ENCODE results near the gene OSBPL10. TPM values are rescaled to one million over a fixed set of nuclear protein-coding genes. Genes with fewer than 3 reads are reported as not detected.
"Not testable (repeated sequence)": the region's sequence is repeated elsewhere in the genome, so short reads cannot be mapped to it uniquely, and the experiment has no call there.

Gene OSBPL10
- total RNA-seq = not detected

- DNase-seq = no peak
Measured at GRCh38 chr3:31981206-31982181, at the start of gene OSBPL10, which contains the start of gene ZNF860. OSBPL10 (minus strand) TSS chr3:31981262; CDS start chr3:31981179, 83 bp downstream. ZNF860 (plus strand) TSS chr3:31981750; CDS start chr3:31989080, 7,330 bp downstream.

DNA sequence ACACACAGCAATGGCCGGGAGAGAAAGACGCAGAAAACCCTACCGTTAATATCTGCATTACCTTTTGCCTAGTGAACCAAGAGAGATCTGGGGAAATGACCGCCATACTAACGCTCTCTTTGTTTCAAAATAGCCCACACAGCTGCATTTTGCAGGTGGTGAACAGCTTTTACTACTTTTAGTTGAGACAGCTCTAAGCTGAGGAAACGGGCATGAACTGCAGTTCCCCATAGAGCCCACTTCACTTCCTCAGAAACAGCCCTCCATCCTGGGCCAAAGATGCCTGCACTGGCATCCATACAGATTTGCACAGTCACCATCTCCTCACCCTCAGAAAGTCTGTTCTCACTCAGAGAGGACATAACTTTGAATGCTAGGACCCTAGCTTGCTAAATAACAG lies 45.5 kb upstream of the OSBPL10 start:
- no peak for DNase-seq

DNA sequence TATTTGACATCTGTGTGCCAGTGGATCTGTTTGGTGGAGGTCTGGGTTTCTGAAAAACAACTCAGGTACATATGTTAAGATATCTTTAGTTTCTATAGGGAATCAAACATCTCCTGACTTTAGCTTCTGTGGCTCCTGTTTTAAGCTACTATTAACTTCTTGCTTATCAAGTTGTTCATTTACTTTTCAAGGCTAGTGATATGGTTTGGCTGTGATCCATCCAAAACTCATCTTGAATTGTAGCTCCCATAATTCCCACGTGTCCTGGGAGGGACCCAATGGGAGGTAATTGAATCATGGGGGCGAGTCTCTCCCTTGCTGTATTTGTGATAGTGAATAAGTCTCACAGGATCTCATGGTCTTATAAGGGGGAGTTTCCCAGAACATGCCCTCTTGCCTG lies 41.9 kb upstream of the OSBPL10 start:
- no peak for DNase-seq

DNA sequence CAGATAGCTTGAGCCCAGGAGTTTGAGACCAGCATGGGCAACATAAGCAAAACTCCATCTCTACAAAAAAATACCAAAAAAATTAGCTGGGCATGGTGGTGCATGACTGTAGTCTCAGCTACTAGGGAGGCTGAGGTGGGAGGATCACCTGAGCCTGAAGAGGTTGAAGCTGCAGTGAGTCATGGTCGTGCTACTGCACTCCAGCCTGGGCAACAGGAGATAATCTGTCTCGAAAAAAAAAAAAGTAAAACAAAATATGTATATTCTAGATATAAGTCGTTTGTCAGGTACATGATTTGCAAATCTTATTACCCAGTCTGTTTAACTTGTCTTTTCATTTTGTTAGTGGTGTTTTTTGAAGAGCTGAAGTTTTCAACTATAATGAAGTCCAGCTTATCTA lies 40.7 kb upstream of the OSBPL10 start:
- DNase-seq = no peak

- DNase-seq = no peak
Measured at GRCh38 chr3:32021155-32021554, 40.1 kb upstream of the OSBPL10 start.

GRCh38 chr3:32018757-32019564 lies 37.9 kb upstream of the OSBPL10 start:
- no peak for DNase-seq

DNA sequence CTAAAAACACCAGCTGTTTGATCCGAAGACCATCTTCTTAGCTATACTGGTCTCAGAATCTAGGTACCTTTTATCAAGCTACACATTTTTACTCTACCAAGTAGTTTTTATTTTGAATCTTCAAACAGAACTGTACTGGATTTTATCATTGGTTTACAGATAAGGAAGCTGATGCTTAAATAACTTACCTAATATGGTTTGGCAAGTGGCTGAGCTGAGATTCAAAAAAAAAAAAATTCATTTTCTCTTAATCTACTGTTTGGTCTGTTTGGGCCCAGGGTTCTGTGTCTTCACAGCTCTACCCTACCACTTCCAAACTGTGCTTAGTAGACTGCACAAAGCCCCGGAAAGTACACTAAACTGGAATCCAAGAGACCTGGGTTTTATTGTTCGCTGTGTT lies 36.2 kb upstream of the OSBPL10 start:
- no peak for DNase-seq

DNA sequence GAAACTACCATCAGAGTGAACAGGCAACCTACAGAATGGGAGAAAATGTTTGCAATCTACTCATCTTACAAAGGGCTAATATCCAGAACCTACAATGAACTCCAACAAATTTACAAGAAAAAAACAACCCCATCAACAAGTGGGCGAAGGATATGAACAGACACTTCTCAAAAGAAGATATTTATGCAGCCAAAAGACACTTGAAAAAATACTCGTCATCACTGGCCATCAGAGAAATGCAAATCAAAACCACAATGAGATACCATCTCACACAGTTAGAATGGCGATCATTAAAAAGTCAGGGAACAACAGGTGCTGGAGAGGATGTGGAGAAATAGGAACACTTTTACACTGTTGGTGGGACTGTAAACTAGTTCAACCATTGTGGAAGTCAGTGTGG lies 34.6 kb upstream of the OSBPL10 start:
- not testable (repeated sequence) for DNase-seq

DNA sequence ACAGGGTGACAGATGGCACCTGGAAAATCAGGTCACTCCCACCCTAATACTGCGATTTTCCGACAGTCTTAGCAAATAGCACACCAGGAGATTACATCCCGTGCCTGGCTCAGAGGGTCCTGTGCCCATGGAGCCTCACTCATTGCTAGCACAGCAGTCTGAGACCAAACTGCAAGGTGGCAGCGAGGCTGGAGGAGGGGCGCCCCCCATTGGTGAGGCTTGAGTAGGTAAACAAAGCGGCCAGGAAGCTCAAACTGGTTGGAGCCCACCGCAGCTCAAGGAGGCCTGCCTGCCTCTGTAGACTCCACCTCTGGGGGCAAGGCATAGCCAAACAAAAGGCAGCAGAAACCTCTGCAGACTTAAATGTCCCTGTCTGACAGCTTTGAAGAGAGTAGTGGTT lies 29.6 kb upstream of the OSBPL10 start:
- not testable (repeated sequence) for DNase-seq

DNA sequence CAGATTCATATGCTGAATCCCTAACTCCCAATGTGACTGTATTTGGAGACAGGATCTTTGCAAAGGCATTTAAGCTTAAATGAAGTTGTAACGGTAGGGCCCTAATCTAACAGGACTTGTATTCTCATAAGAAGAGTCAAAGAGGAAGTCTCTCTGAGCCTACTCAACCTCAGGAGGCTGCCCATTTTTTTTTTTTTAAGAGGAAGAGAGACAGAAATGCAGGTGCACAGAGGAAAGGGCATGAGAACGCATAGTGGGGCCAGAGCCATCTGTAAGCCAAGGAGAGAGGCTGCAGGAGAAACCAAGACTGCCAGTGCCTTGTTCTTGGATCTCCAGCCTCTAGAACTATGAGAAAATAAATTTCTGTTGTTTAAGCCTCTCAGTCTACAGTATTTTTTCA lies 28.9 kb upstream of the OSBPL10 start:
- no peak for DNase-seq

DNA sequence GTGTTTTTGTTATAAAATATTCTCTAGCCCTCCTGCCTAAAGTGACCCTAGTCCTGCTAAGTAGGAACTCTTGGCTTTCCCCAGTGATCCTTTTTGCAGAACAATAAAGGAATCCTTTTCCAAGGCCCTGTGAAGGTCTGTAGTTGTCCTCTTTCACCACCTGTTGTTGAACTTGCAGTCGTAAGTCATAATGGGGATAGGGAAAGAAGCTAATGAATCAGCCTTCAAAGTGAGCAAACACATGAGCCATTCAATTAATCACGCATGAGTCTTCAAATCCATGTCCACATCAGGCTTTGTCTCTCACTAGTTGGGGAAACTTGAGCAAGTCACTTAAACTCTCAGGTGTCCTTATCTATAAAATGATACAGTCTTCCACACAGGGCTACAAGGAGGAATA lies 28.0 kb upstream of the OSBPL10 start:
- no peak for DNase-seq

- DNase-seq = no peak
Measured at GRCh38 chr3:32004113-32004765, 23.2 kb upstream of the OSBPL10 start.

DNA sequence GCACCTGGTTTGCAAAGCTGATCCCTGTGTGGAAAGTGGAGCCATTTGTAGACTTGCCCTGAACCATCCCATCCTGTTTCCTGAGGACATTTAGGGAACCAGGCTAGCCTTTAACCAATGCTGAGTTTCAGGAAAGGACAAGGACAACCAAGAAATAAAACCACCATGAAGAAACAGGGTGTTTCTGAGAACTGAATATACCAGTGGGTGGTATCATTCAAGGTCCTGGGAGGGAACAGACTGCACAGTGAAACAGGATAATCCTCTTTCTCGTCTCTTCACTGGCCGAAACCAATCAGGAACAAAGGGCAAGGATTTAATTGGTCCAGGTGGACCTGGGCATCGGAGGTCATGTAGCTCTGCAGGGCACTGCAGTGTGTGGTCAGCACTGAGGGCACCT lies 22.3 kb upstream of the OSBPL10 start:
- DNase-seq = no peak

DNA sequence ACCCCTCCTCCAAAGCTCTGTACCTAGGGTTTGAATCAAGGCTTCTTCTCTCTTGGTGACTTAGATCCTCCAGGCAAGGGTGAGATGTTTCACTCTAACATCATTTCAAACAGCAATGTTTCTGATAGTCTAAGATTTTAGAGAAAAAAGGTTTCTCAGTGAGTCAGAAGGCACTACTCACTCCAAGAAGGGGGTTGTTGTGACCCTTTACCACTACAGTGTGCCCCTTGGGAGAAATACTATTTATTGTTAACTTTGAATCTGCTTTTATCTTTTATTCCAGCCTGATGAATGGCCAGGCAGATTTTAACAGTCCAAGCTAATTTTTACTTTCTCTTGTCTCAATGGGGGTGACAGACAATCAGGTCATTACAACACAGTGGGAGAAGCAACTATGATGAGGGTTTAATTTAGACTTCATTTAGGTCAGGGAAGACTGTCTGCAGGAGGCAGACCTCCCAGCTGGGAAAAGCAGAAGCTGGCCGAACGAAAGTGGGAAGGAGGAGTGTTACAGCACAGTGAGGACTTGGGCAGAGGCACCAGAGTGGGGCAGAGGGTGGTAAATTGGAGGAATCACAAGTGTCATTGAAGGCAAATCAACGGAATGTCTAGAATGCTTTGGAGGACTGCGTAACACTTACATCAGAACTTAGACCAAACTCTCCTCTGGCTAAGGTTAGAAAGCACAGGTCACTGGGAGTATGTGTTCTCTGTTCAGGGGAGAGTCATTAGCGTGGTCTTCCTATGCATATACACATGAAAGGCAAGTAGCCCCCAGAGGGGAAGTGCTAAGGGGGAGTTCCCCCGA lies 21.7 kb upstream of the OSBPL10 start:
- DNase-seq = no peak

- DNase-seq = no peak
Measured at GRCh38 chr3:32000877-32001276, 19.8 kb upstream of the OSBPL10 start.

GRCh38 chr3:31999907-32000439 lies 18.9 kb upstream of the OSBPL10 start:
- DNase-seq = no peak

GRCh38 chr3:31997500-31997899 lies 16.4 kb upstream of the OSBPL10 start:
- DNase-seq = no peak

- DNase-seq = no peak
Measured at GRCh38 chr3:31996195-31996594, 15.1 kb upstream of the OSBPL10 start.

GRCh38 chr3:31995026-31995425 lies 14.0 kb upstream of the OSBPL10 start:
- DNase-seq = not testable (repeated sequence)

DNA sequence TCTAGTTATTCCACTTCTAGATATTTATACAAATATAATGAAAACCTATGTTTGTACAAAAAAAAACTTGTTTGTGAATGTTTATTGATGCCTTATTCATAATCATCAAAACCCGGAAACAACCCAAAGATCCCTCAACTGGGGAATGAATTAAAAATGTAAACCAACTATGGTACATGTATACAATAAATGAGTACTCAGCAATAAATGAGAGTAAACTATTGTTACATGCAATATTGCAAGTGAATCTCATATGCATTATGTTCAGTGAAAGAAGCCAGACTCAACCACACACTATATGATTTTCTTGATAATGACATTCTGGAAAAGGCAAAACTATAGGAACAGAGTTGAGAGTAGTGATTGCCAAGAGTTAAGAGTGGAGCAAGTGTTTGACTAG lies 12.8 kb upstream of the OSBPL10 start:
- DNase-seq = no peak

DNA sequence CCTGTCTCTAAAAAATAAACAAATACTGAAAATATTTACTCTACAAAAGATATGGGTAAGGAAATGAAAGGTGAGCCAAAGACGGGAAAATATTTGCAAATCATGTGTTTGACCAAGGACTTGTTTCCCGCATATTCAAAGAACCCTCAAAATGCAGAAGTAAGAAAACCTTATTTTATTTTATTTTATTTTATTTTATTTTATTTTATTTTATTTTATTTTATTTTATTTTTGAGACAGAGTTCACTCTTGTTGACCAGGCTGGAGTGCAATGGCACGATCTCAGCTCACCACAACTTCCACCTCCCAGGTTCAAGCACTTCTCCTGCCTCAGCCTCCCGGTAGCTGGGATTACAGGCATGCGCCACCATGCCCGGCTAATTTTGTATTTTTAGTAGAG lies 11.9 kb upstream of the OSBPL10 start:
- not testable (repeated sequence) for DNase-seq

- no peak for DNase-seq
Measured at GRCh38 chr3:31988271-31988670, 7.2 kb upstream of the OSBPL10 start.

Data from effector CD4-positive, alpha-beta T cell (primary cell).